ENCODE data around the gene CCDC187. TPM values are rescaled to one million over a fixed set of nuclear protein-coding genes. Genes with fewer than 3 reads are reported as not detected.

CCDC187 gene
- total RNA-seq, 4 donors from 2014 or later: 0.40 to 1.1 (median 0.41) TPM; not detected in 1

GRCh38 chr9:136235171-136235570, 68.7 kb downstream of the CCDC187 start:
- DNase-seq: no peak
- H3K27me3 ChIP-seq: no peaks in the 10 kb centered on the region
- intact Hi-C loops (cut with DNase I; ENCODE audit: low total_unique reads): no loop called here
- H3K4me1 ChIP-seq: peaks cover 0 to 14% (median 6%) of the 10 kb centered on the region in 4 donors
- TF ChIP-seq POLR2A (IDR thresholded peaks at IDR 0.05): no peak
- TF ChIP-seq CTCF (IDR thresholded peaks at IDR 0.05): no peak
- no peak for TF ChIP-seq POLR2AphosphoS5 (IDR thresholded peaks at IDR 0.05)
- TF ChIP-seq EP300 (IDR thresholded peaks at IDR 0.05; ENCODE audit: low read depth): no peak
- no peak overlapping the region for H3K4me3 ChIP-seq
- 94 to 98% methylated on average over 8 to 17 of the region's 17 CpGs for WGBS, 2 donors (ENCODE audit: low coverage in 1 of 2)
- H3K9me3 ChIP-seq: no peaks in the 10 kb centered on the region
- in situ Hi-C loops (cut with MboI; ENCODE audit: low pct_ligation_motif_present in 1 of 4, low pct_unique_long_range_greater_than_20kb in 1 of 4, low sequenced_read_pairs in 3 of 4): no loop called here
- no peak overlapping the region for H3K27ac ChIP-seq
- no peaks in the 10 kb centered on the region for H3K36me3 ChIP-seq

GRCh38 chr9:136234597-136234996, 69.3 kb downstream of the CCDC187 start:
- Histone ChIP-seq H3K9me3 (no peaks in the 10 kb centered on the region), H3K4me1 (peaks cover 0 to 9% (median 4%) of the 10 kb centered on the region in 4 donors), H3K4me3 (no peak overlapping the region), H3K27me3 (no peaks in the 10 kb centered on the region), H3K27ac (no peak overlapping the region), H3K36me3 (no peaks in the 10 kb centered on the region)
- TF ChIP-seq POLR2A (IDR thresholded peaks at IDR 0.05) (no peak), POLR2AphosphoS5 (IDR thresholded peaks at IDR 0.05) (no peak), CTCF (IDR thresholded peaks at IDR 0.05) (no peak), EP300 (IDR thresholded peaks at IDR 0.05; ENCODE audit: low read depth) (no peak)
- in situ Hi-C loops (cut with MboI; ENCODE audit: low pct_ligation_motif_present in 1 of 4, low pct_unique_long_range_greater_than_20kb in 1 of 4, low sequenced_read_pairs in 3 of 4) (no loop called here), intact Hi-C loops (cut with DNase I; ENCODE audit: low total_unique reads) (no loop called here)
- WGBS, 2 donors (ENCODE audit: low coverage in 1 of 2): 94 to 96% methylated on average over 4 to 17 of the region's 21 CpGs
- no peak for DNase-seq

- DNase-seq: no peak
- no peak overlapping the region for H3K27ac ChIP-seq
- intact Hi-C loops (cut with DNase I; ENCODE audit: low total_unique reads) (no loop called here), in situ Hi-C loops (cut with MboI; ENCODE audit: low pct_ligation_motif_present in 1 of 4, low pct_unique_long_range_greater_than_20kb in 1 of 4, low sequenced_read_pairs in 3 of 4) (no loop called here)
- no peak for TF ChIP-seq POLR2A (IDR thresholded peaks at IDR 0.05)
- no peak for TF ChIP-seq CTCF (IDR thresholded peaks at IDR 0.05)
- no peak for TF ChIP-seq POLR2AphosphoS5 (IDR thresholded peaks at IDR 0.05)
- TF ChIP-seq EP300 (IDR thresholded peaks at IDR 0.05; ENCODE audit: low read depth): no peak
- no peaks in the 10 kb centered on the region for H3K36me3 ChIP-seq
- no peaks in the 10 kb centered on the region for H3K9me3 ChIP-seq
- 80 to 83% methylated on average over 1 to 14 of the region's 14 CpGs for WGBS, 2 donors (ENCODE audit: low coverage in 1 of 2)
- H3K4me3 ChIP-seq: no peak overlapping the region
- H3K4me1 ChIP-seq: peaks cover 0 to 3% (median 1%) of the 10 kb centered on the region in 4 donors
- H3K27me3 ChIP-seq: no peaks in the 10 kb centered on the region
Observed at GRCh38 chr9:136233868-136234267, 70.0 kb downstream of the CCDC187 start.

- Histone ChIP-seq H3K27ac (no peak overlapping the region), H3K4me1 (no peaks in the 10 kb centered on the region), H3K9me3 (no peaks in the 10 kb centered on the region), H3K36me3 (no peaks in the 10 kb centered on the region), H3K27me3 (no peaks in the 10 kb centered on the region), H3K4me3 (no peak overlapping the region)
- in situ Hi-C loops (cut with MboI; ENCODE audit: low pct_ligation_motif_present in 1 of 4, low pct_unique_long_range_greater_than_20kb in 1 of 4, low sequenced_read_pairs in 3 of 4): no loop called here
- 72 to 77% methylated on average over 9 to 15 of the region's 15 CpGs for WGBS, 2 donors (ENCODE audit: low coverage in 1 of 2)
- no peak for DNase-seq
- intact Hi-C loops (cut with DNase I; ENCODE audit: low total_unique reads): no loop called here
- no peak for TF ChIP-seq POLR2AphosphoS5 (IDR thresholded peaks at IDR 0.05)
- TF ChIP-seq POLR2A (IDR thresholded peaks at IDR 0.05): no peak
- no peak for TF ChIP-seq EP300 (IDR thresholded peaks at IDR 0.05; ENCODE audit: low read depth)
- no peak for TF ChIP-seq CTCF (IDR thresholded peaks at IDR 0.05)
Observed at GRCh38 chr9:136233411-136233810, 70.5 kb downstream of the CCDC187 start.

Data from transverse colon (tissue), 4 donors.